OCI-LY7 (cell line): ENCODE measurements around the gene GIMAP1.
"Not testable (repeated sequence)": the region's sequence is repeated elsewhere in the genome, so short reads cannot be mapped to it uniquely, and the experiment has no call there.

Experiments used
- CTCF ChIP-seq: fragments of 200-600 bp; sonication (generic); conservative IDR thresholded peaks from 2 replicates; pipeline ENCODE4 v1.5.1; 2014; ENCODE audit warnings: mild to moderate bottlenecking, antibody characterized with exemption, low read length, moderate library complexity, mixed read lengths
- EZH2phosphoT487 ChIP-seq: fragments of 200-600 bp; sonication (generic); IDR thresholded peaks from 2 replicates; pipeline ENCODE4 v1.6.1; 2018; ENCODE audit warnings: low read depth, borderline replicate concordance, mild to moderate bottlenecking, mixed run types, antibody characterized with exemption, low read length, moderate library complexity, mixed read lengths

- TF ChIP-seq CTCF, EZH2phosphoT487: not testable (repeated sequence)
Observed at GRCh38 chr7:150678601-150679000, 37.8 kb upstream of the GIMAP1 start.
